Stimulated activated naive B cell treated with anti-CD40 and anti-IgM and Interleukin-4, amounts not matched to agents 10 μg/mL and 1 μg/mL and 100 μg/mL, for 72 hours (primary cell): ENCODE results near the gene JAKMIP2.
"Not testable (repeated sequence)": the region's sequence is repeated elsewhere in the genome, so short reads cannot be mapped to it uniquely, and the experiment has no call there.

ENCODE experiments used
- ATAC-seq, 2 donors: fragments of 150-1000 bp; cut with Tn5 transposase; replicated peaks; 2 replicates each; pipeline ENCODE4 v1.10.0; 2021; ENCODE audit warnings: moderate library complexity in 1 of 2
- DNase-seq: peaks from one replicate; pipeline ENCODE4 v3.0.0; 2021
- H3K27ac Mint-ChIP-seq: one replicate; pipeline ENCODE4 v1.8.0; 2022; ENCODE audit warnings: mild to moderate bottlenecking, mixed read lengths
- H3K27me3 Mint-ChIP-seq, 2 donors: one replicate each; pipeline ENCODE4 v1.8.0; 2022; ENCODE audit warnings: mixed read lengths in 2 of 2
- H3K36me3 Mint-ChIP-seq, 2 donors: one replicate each; pipeline ENCODE4 v1.8.0; 2022; ENCODE audit warnings: mixed read lengths in 2 of 2, mild to moderate bottlenecking in 1 of 2
- H3K4me1 Mint-ChIP-seq, 2 donors: one replicate each; pipeline ENCODE4 v1.8.0; 2022; ENCODE audit warnings: mixed read lengths in 2 of 2, mild to moderate bottlenecking in 1 of 2
- H3K4me3 Mint-ChIP-seq, 2 donors: one replicate each; pipeline ENCODE4 v1.8.0; 2022; ENCODE audit warnings: mild to moderate bottlenecking in 2 of 2, mixed read lengths in 2 of 2, moderate library complexity in 1 of 2
- H3K9me3 Mint-ChIP-seq, 2 donors: one replicate each; pipeline ENCODE4 v1.8.0; 2022; ENCODE audit warnings: mixed read lengths in 2 of 2, mild to moderate bottlenecking in 1 of 2

Gene JAKMIP2

GRCh38 chr5:147659166-147659929, 123.2 kb downstream of the JAKMIP2 start:
- H3K27me3 Mint-ChIP-seq, result no peaks in the 10 kb centered on the region
- ATAC-seq (no peak), DNase-seq (no peak)
- no peak overlapping the region for H3K4me3 Mint-ChIP-seq
- H3K36me3 Mint-ChIP-seq, result peaks cover 2 to 26% of the 10 kb centered on the region in 2 donors
- H3K9me3 Mint-ChIP-seq, result peaks cover 8 to 9% of the 10 kb centered on the region in 2 donors
- H3K27ac Mint-ChIP-seq, result no peak overlapping the region
- H3K4me1 Mint-ChIP-seq, result no peaks in the 10 kb centered on the region

- DNase-seq (no peak), ATAC-seq (no peak)
- Mint-ChIP-seq H3K9me3 (peaks cover 9 to 10% of the 10 kb centered on the region in 2 donors), H3K27ac (no peak overlapping the region), H3K4me3 (no peak overlapping the region), H3K36me3 (peaks cover 2 to 26% of the 10 kb centered on the region in 2 donors), H3K4me1 (no peaks in the 10 kb centered on the region), H3K27me3 (no peaks in the 10 kb centered on the region)
These were observed 124.1 kb downstream of the JAKMIP2 start for GRCh38 chr5:147658293-147658932.

- H3K27ac Mint-ChIP-seq, result no peak overlapping the region
- H3K4me3 Mint-ChIP-seq, result no peak overlapping the region
- H3K9me3 Mint-ChIP-seq, result peaks cover 0 to 5% of the 10 kb centered on the region in 2 donors
- H3K27me3 Mint-ChIP-seq, result no peaks in the 10 kb centered on the region
- H3K36me3 Mint-ChIP-seq, result peaks cover 0 to 5% of the 10 kb centered on the region in 2 donors
- H3K4me1 Mint-ChIP-seq, result no peaks in the 10 kb centered on the region
- DNase-seq (no peak), ATAC-seq (no peak)
These were observed 133.9 kb downstream of the JAKMIP2 start for GRCh38 chr5:147648597-147648996.

GRCh38 chr5:147645197-147645596, 137.3 kb downstream of the JAKMIP2 start:
- ATAC-seq, result no peak
- H3K4me1 Mint-ChIP-seq, result no peaks in the 10 kb centered on the region
- no peak overlapping the region for H3K4me3 Mint-ChIP-seq
- H3K27ac Mint-ChIP-seq, result no peak overlapping the region
- DNase-seq, result no peak
- H3K9me3 Mint-ChIP-seq, result no peaks in the 10 kb centered on the region
- H3K36me3 Mint-ChIP-seq, result peaks cover 0 to 9% of the 10 kb centered on the region in 2 donors
- no peaks in the 10 kb centered on the region for H3K27me3 Mint-ChIP-seq

- no peaks in the 10 kb centered on the region for H3K4me1 Mint-ChIP-seq
- H3K9me3 Mint-ChIP-seq, result no peaks in the 10 kb centered on the region
- no peaks in the 10 kb centered on the region for H3K27me3 Mint-ChIP-seq
- H3K4me3 Mint-ChIP-seq, result no peak overlapping the region
- DNase-seq (no peak), ATAC-seq (no peak)
- peaks cover 0 to 9% of the 10 kb centered on the region in 2 donors for H3K36me3 Mint-ChIP-seq
- no peak overlapping the region for H3K27ac Mint-ChIP-seq
These were observed 138.1 kb downstream of the JAKMIP2 start for GRCh38 chr5:147644460-147644859.

GRCh38 chr5:147643142-147643541, 139.4 kb downstream of the JAKMIP2 start:
- no peak for ATAC-seq

GRCh38 chr5:147642666-147643065, 139.9 kb downstream of the JAKMIP2 start:
- no peak for DNase-seq
- Mint-ChIP-seq H3K36me3 (peaks cover 0 to 9% of the 10 kb centered on the region in 2 donors), H3K9me3 (no peaks in the 10 kb centered on the region), H3K27ac (no peak overlapping the region), H3K27me3 (no peaks in the 10 kb centered on the region), H3K4me3 (no peak overlapping the region), H3K4me1 (no peaks in the 10 kb centered on the region)
- ATAC-seq, result no peak

More at GRCh38 chr5:147643142-147643541, 139.4 kb downstream of the JAKMIP2 start:
- Mint-ChIP-seq H3K4me1 (no peaks in the 10 kb centered on the region), H3K9me3 (no peaks in the 10 kb centered on the region), H3K4me3 (no peak overlapping the region), H3K27me3 (no peaks in the 10 kb centered on the region), H3K27ac (no peak overlapping the region), H3K36me3 (peaks cover 0 to 9% of the 10 kb centered on the region in 2 donors)
- DNase-seq, result no peak

GRCh38 chr5:147639321-147639720, 143.2 kb downstream of the JAKMIP2 start:
- Mint-ChIP-seq H3K4me1 (no peaks in the 10 kb centered on the region), H3K27ac (no peak overlapping the region), H3K27me3 (no peaks in the 10 kb centered on the region), H3K4me3 (no peak overlapping the region), H3K36me3 (peaks cover 0 to 11% of the 10 kb centered on the region in 2 donors), H3K9me3 (no peaks in the 10 kb centered on the region)
- ATAC-seq (no peak), DNase-seq (no peak)

GRCh38 chr5:147636729-147636984, 145.9 kb downstream of the JAKMIP2 start:
- H3K36me3 Mint-ChIP-seq, result peaks cover 0 to 6% of the 10 kb centered on the region in 2 donors
- H3K4me3 Mint-ChIP-seq, result no peak overlapping the region
- H3K27me3 Mint-ChIP-seq, result no peaks in the 10 kb centered on the region
- ATAC-seq (no peak), DNase-seq (no peak)
- no peaks in the 10 kb centered on the region for H3K4me1 Mint-ChIP-seq
- no peaks in the 10 kb centered on the region for H3K9me3 Mint-ChIP-seq
- no peak overlapping the region for H3K27ac Mint-ChIP-seq

GRCh38 chr5:147635882-147636728, 146.4 kb downstream of the JAKMIP2 start:
- H3K4me1 Mint-ChIP-seq, result no peaks in the 10 kb centered on the region
- no peaks in the 10 kb centered on the region for H3K9me3 Mint-ChIP-seq
- no peak overlapping the region for H3K27ac Mint-ChIP-seq
- no peaks in the 10 kb centered on the region for H3K27me3 Mint-ChIP-seq
- no peak for ATAC-seq
- H3K36me3 Mint-ChIP-seq, result peaks cover 0 to 6% of the 10 kb centered on the region in 2 donors
- H3K4me3 Mint-ChIP-seq, result no peak overlapping the region
- no peak for DNase-seq

- not testable (repeated sequence) for H3K27ac Mint-ChIP-seq, H3K9me3 Mint-ChIP-seq, H3K4me3 Mint-ChIP-seq, H3K36me3 Mint-ChIP-seq, ATAC-seq, H3K4me1 Mint-ChIP-seq, DNase-seq, H3K27me3 Mint-ChIP-seq
These were observed 147.1 kb downstream of the JAKMIP2 start for GRCh38 chr5:147635439-147635838.

- Mint-ChIP-seq H3K9me3 (no peaks in the 10 kb centered on the region), H3K27ac (no peak overlapping the region), H3K36me3 (peaks cover 0 to 6% of the 10 kb centered on the region in 2 donors), H3K4me1 (no peaks in the 10 kb centered on the region), H3K27me3 (no peaks in the 10 kb centered on the region), H3K4me3 (no peak overlapping the region)
- no peak for ATAC-seq
- no peak for DNase-seq
These were observed 149.4 kb downstream of the JAKMIP2 start for GRCh38 chr5:147633173-147633572.

- H3K36me3 Mint-ChIP-seq, result peaks cover 0 to 7% of the 10 kb centered on the region in 2 donors
- no peak overlapping the region for H3K27ac Mint-ChIP-seq
- no peak overlapping the region for H3K4me3 Mint-ChIP-seq
- ATAC-seq (no peak), DNase-seq (no peak)
- no peaks in the 10 kb centered on the region for H3K9me3 Mint-ChIP-seq
- H3K27me3 Mint-ChIP-seq, result no peaks in the 10 kb centered on the region
- no peaks in the 10 kb centered on the region for H3K4me1 Mint-ChIP-seq
These were observed 151.0 kb downstream of the JAKMIP2 start for GRCh38 chr5:147631428-147632003.

GRCh38 chr5:147629196-147629595, 153.3 kb downstream of the JAKMIP2 start:
- Mint-ChIP-seq H3K36me3 (peaks cover 0 to 3% of the 10 kb centered on the region in 2 donors), H3K27me3 (no peaks in the 10 kb centered on the region), H3K4me1 (no peaks in the 10 kb centered on the region), H3K9me3 (no peaks in the 10 kb centered on the region), H3K27ac (no peak overlapping the region), H3K4me3 (no peak overlapping the region)
- ATAC-seq (no peak), DNase-seq (no peak)
